IMR-90 (cell line): Measurements from ENCODE around the gene NBPF3. TPM values are rescaled to one million over a fixed set of nuclear protein-coding genes. Genes with fewer than 3 reads are reported as not detected.
A peak's percentile ranks its signal among the peaks of the same experiment; 100 is the strongest.
"Not testable (repeated sequence)": the region's sequence is repeated elsewhere in the genome, so short reads cannot be mapped to it uniquely, and the experiment has no call there.

Source experiments
- ATAC-seq: fragments of 200-7000 bp; cut with Tn5 transposase; 2 replicates; pipeline ENCODE4 v1.9.1; 2020; ENCODE audit warnings: low read depth, mild to moderate bottlenecking, moderate library complexity
- BruUV-seq: library from RNA; stranded (reverse); fragments of 400-500 nt; replicated peaks from 2 replicates; lab custom pipeline; 2021; lab: Mats Ljungman, UMichigan
- CTCF ChIA-PET: fragments of 300-600 bp; formaldehyde crosslinking; extraction: SDS; loops from one replicate; lab custom pipeline; 2021; ENCODE audit warnings: antibody characterized with exemption; lab: Yijun Ruan, JAX
- POLR2A ChIA-PET: fragments of 300-600 bp; sonication (Branson Sonifier 250); formaldehyde crosslinking; loops from one replicate; lab custom pipeline; 2022; ENCODE audit warnings: antibody characterized with exemption; ENCODE audit not compliant: unreplicated experiment; lab: Charles Lee
- DNase-seq: peaks from one replicate; pipeline ENCODE4 v3.0.0; 2013
- H2AFZ ChIP-seq: replicated peaks from 2 replicates; pipeline ENCODE3; 2013; ENCODE audit warnings: low read length, mild to moderate bottlenecking; ENCODE audit not compliant: poor library complexity
- H2AK5ac ChIP-seq: 2 replicates; pipeline ENCODE4 v1.6.1; 2013; ENCODE audit warnings: low read depth, low read length, inconsistent platforms
- H2AK9ac ChIP-seq: replicated peaks from 2 replicates; pipeline ENCODE3; 2013; ENCODE audit warnings: mild to moderate bottlenecking, low read depth, low read length, moderate library complexity; ENCODE audit not compliant: poor library complexity
- H2BK120ac ChIP-seq: 2 replicates; pipeline ENCODE4 v1.6.1; 2013; ENCODE audit warnings: low read depth, low read length, inconsistent platforms
- H2BK15ac ChIP-seq: 3 replicates; pipeline ENCODE4 v1.6.1; 2013; ENCODE audit warnings: low read depth, low read length, inconsistent platforms
- H2BK20ac ChIP-seq: 2 replicates; pipeline ENCODE4 v1.6.1; 2013; ENCODE audit warnings: low read depth, mild to moderate bottlenecking, inconsistent platforms, low read length, moderate library complexity
- H2BK5ac ChIP-seq: 2 replicates; pipeline ENCODE4 v1.6.1; 2013; ENCODE audit warnings: mild to moderate bottlenecking, low read depth, low read length, inconsistent platforms; ENCODE audit not compliant: poor library complexity, severe bottlenecking
- H3K14ac ChIP-seq: replicated peaks from 2 replicates; pipeline ENCODE4 v1.6.1; 2013; ENCODE audit warnings: low read depth, low read length, inconsistent platforms
- H3K18ac ChIP-seq: 2 replicates; pipeline ENCODE4 v1.6.1; 2013; ENCODE audit warnings: low read depth, low read length, control low read depth
- H3K23ac ChIP-seq: 2 replicates; pipeline ENCODE4 v1.6.1; 2013; ENCODE audit warnings: low read depth, low read length, inconsistent platforms
- H3K27ac ChIP-seq: 2 replicates; pipeline ENCODE4 v1.5.1; 2013; ENCODE audit warnings: mild to moderate bottlenecking, control low read depth, low read length; ENCODE audit not compliant: insufficient read depth
- H3K27me3 ChIP-seq: 2 replicates; pipeline ENCODE4 v1.6.1; 2013; ENCODE audit warnings: low read length; ENCODE audit not compliant: control insufficient read depth, insufficient read depth
- H3K36me3 ChIP-seq: 2 replicates; pipeline ENCODE4 v1.6.1; 2013; ENCODE audit warnings: low read length, mixed read lengths; ENCODE audit not compliant: control insufficient read depth, insufficient read depth
- H3K4ac ChIP-seq: 2 replicates; pipeline ENCODE4 v1.6.1; 2013; ENCODE audit warnings: low read depth, low read length, inconsistent platforms
- H3K4me1 ChIP-seq: 2 replicates; pipeline ENCODE4 v1.6.1; 2013; ENCODE audit warnings: low read length, mixed read lengths; ENCODE audit not compliant: control insufficient read depth, insufficient read depth
- H3K4me2 ChIP-seq: 2 replicates; pipeline ENCODE4 v1.6.1; 2013; ENCODE audit warnings: low read depth, mild to moderate bottlenecking, control low read depth, low read length, moderate library complexity
- H3K4me3 ChIP-seq: 2 replicates; pipeline ENCODE4 v1.5.1; 2013; ENCODE audit warnings: low read depth, mild to moderate bottlenecking, control low read depth, low read length, moderate library complexity; ENCODE audit not compliant: insufficient read depth
- H3K56ac ChIP-seq: 2 replicates; pipeline ENCODE4 v1.6.1; 2013; ENCODE audit warnings: low read length, inconsistent platforms; ENCODE audit not compliant: insufficient read depth; ENCODE audit errors: extremely low read depth
- H3K79me1 ChIP-seq, 2 experiments: 2 replicates each; pipeline ENCODE4 v1.6.1; 2013; ENCODE audit warnings: low read length in 2 of 2, inconsistent platforms in 1 of 2, low read depth in 1 of 2
- H3K9ac ChIP-seq: 2 replicates; pipeline ENCODE4 v1.6.1; 2013; ENCODE audit warnings: low read depth, low read length, control low read depth
- H3K9me1 ChIP-seq: 2 replicates; pipeline ENCODE4 v1.6.1; 2013; ENCODE audit warnings: low read length, inconsistent platforms; ENCODE audit not compliant: insufficient read depth
- H3K9me3 ChIP-seq: 2 replicates; pipeline ENCODE4 v1.6.1; 2013; ENCODE audit warnings: low read length; ENCODE audit not compliant: control insufficient read depth, insufficient read depth
- H4K20me1 ChIP-seq: 2 replicates; pipeline ENCODE4 v1.6.1; 2013; ENCODE audit warnings: low read length, inconsistent platforms; ENCODE audit not compliant: insufficient read depth
- H4K5ac ChIP-seq: 2 replicates; pipeline ENCODE4 v1.6.1; 2013; ENCODE audit warnings: mild to moderate bottlenecking, low read depth, low read length, control low read depth
- H4K8ac ChIP-seq, 2 experiments: 2 replicates each; pipeline ENCODE4 v1.6.1; 2013; ENCODE audit warnings: low read depth in 2 of 2, low read length in 2 of 2, control low read depth in 1 of 2, inconsistent platforms in 1 of 2
- H4K91ac ChIP-seq: 2 replicates; pipeline ENCODE4 v1.6.1; 2013; ENCODE audit warnings: low read depth, low read length, inconsistent platforms; ENCODE audit not compliant: insufficient read depth
- WGBS, 2 experiments: methylation state at CpG; one replicate each; pipeline versions ENCODE4 v1.1.5 to v1.1.7; 2013; ENCODE audit warnings: missing lambda C conversion rate in 2 of 2; ENCODE audit not compliant: insufficient read length in 1 of 2; ENCODE audit errors: extremely low coverage in 2 of 2; 5-methylcytosine and 5-hydroxymethylcytosine counted together
- dilution Hi-C: fragments of 300-500 bp; cut with HindIII; formaldehyde crosslinking; loops from one replicate; pipeline ENCODE4 v1.14.3; 2018; ENCODE audit warnings: low sequenced_read_pairs; ENCODE audit not compliant: unreplicated experiment
- in situ Hi-C: fragments of 300-500 bp; cut with MboI; formaldehyde crosslinking; loops from 3 replicates; pipeline ENCODE4 v1.14.3; 2019; ENCODE audit warnings: low sequenced_read_pairs, inconsistent platforms, mixed read lengths
- intact Hi-C: fragments of 100-400 bp; cut with micrococcal nuclease; formaldehyde crosslinking; loops from 2 replicates; pipeline ENCODE4 v1.10.0; 2022
- polyA plus RNA-seq, 3 experiments: library from polyadenylated mRNA; depleted of rRNA; stranded (reverse); fragments of >200 nt; gene quantifications; 2 replicates each; pipeline ENCODE4 v1.2.3, GENCODE V29; 2012; ENCODE audit warnings: low replicate concordance in 1 of 3
- total RNA-seq: library from RNA; depleted of rRNA; stranded (reverse); fragments of >200 nt; gene quantifications from 2 replicates; pipeline ENCODE4 v1.2.3, GENCODE V29; 2012

Gene NBPF3
- total and polyA plus RNA-seq, 2 of the 4 experiments (the other 2 are of a cell fraction) = 8.7 to 18.8 TPM

DNA sequence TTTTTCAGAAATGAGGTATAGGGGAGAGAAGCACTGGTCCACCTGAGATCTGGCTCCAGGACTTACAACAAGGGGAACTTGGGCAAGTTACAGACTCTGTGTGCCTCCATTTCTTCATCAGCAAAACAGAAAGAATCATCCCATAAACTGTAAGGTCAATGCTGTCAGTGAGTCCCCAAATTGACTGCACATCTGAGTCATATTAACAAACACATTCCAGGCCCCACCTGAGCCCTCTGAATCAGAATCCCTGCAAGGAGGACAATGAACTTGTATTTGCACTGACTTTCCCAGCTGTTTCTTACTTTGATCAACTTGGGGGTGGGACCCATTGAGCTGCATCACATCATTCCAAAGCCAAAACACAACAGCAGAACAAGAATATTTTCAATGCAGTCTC lies 25.2 kb downstream of the NBPF3 start:
- H3K14ac ChIP-seq, POLR2A ChIA-PET, H3K9me1 ChIP-seq, H2BK20ac ChIP-seq, H3K27me3 ChIP-seq, CTCF ChIA-PET, H3K79me1 ChIP-seq, H2AK5ac ChIP-seq, H3K4ac ChIP-seq, H3K56ac ChIP-seq, H3K4me1 ChIP-seq, H4K5ac ChIP-seq, H3K9ac ChIP-seq, H3K27ac ChIP-seq, H2BK15ac ChIP-seq, H3K9me3 ChIP-seq, H4K91ac ChIP-seq, H3K4me2 ChIP-seq, dilution Hi-C loops, H2AK9ac ChIP-seq, H4K20me1 ChIP-seq, H2AFZ ChIP-seq, H3K18ac ChIP-seq, intact Hi-C loops, in situ Hi-C loops, H3K23ac ChIP-seq, H2BK120ac ChIP-seq, BruUV-seq, H2BK5ac ChIP-seq, H3K4me3 ChIP-seq, ATAC-seq: not testable (repeated sequence)
- Histone ChIP-seq H4K8ac (peak overlapping the region in 1 of 2 experiments; percentile 42; a peak in 2 of 4 replicates), H3K36me3 (peaks cover 11% of the 10 kb centered on the region)
- DNase-seq = peak; percentile 13

DNA sequence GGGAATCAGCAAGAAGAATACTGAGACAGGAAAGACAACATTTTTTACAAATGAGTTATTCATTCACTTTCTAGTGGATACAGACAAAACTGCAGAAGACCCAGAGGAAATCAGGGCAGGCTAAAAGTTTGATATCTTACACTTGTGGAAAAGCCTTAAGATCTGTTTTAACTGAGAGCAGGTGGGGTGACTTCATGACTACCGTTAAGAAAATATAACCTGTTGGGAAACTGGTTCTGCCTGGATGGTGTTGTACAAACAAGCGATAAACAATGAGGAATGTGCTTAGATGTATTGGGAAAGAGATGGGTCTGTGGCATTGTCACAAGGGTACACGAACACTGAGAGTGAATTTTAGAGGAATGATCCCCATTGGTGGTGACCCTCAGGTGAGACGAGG lies 28.0 kb downstream of the NBPF3 start:
- H3K14ac ChIP-seq, H3K56ac ChIP-seq, CTCF ChIA-PET, H3K4me3 ChIP-seq, H4K91ac ChIP-seq, H2AFZ ChIP-seq, ATAC-seq, H3K18ac ChIP-seq, BruUV-seq, H4K8ac ChIP-seq, H2BK5ac ChIP-seq, dilution Hi-C loops, H3K27me3 ChIP-seq, in situ Hi-C loops, H2AK9ac ChIP-seq, DNase-seq, H4K5ac ChIP-seq, H3K4ac ChIP-seq, H3K9me1 ChIP-seq, H2BK120ac ChIP-seq, H2AK5ac ChIP-seq, H3K79me1 ChIP-seq, POLR2A ChIA-PET, H4K20me1 ChIP-seq, H3K9ac ChIP-seq, H3K4me2 ChIP-seq, H3K4me1 ChIP-seq, H2BK20ac ChIP-seq, H3K9me3 ChIP-seq, H3K27ac ChIP-seq, H2BK15ac ChIP-seq, H3K23ac ChIP-seq: not testable (repeated sequence)
- H3K36me3 ChIP-seq = peaks cover 32% of the 10 kb centered on the region
- intact Hi-C loops = loop anchor here (1.0 kb wide), 1 partner anchor 98 kb away; no protein-coding TSS in a partner anchor
- WGBS, 2 experiments = 73% methylated on average over 2 of the region's 4 CpGs; no CpG with 5 or more reads in 1 of the 2 experiments
